GM12878 (cell line): ENCODE results near the gene ESRRG. TPM values are rescaled to one million over a fixed set of nuclear protein-coding genes. Genes with fewer than 3 reads are reported as not detected.

Source experiments
- ATAC-seq: fragments of 200-7000 bp; cut with Tn5 transposase; 3 replicates; pipeline ENCODE4 v1.9.1; 2020; ENCODE audit warnings: mild to moderate bottlenecking, moderate library complexity
- BruUV-seq: library from RNA; stranded (reverse); fragments of 400-500 nt; replicated peaks from 2 replicates; lab custom pipeline; 2021; lab: Mats Ljungman, UMichigan
- CTCF ChIA-PET: fragments of 300-600 bp; sonication (Branson Sonifier 250); formaldehyde crosslinking; extraction: SDS; loops from one replicate; lab custom pipeline; 2021; ENCODE audit warnings: inconsistent platforms; lab: Yijun Ruan, JAX
- POLR2A ChIA-PET: fragments of 350-600 bp; formaldehyde crosslinking; extraction: SDS; loops from one replicate; lab custom pipeline; 2021; ENCODE audit warnings: inconsistent platforms; lab: Charles Lee
- RAD21 ChIA-PET: fragments of 300-600 bp; sonication (Branson Sonifier 250); formaldehyde crosslinking; loops from one replicate; lab custom pipeline; 2023; ENCODE audit warnings: antibody characterized with exemption; ENCODE audit not compliant: unreplicated experiment; lab: Charles Lee
- SMC1A ChIA-PET: fragments of 300-600 bp; sonication (Branson Sonifier 250); formaldehyde crosslinking; loops from one replicate; lab custom pipeline; 2023; ENCODE audit not compliant: unreplicated experiment, uncharacterized antibody; lab: Charles Lee
- DNase-seq: peaks from one replicate; pipeline ENCODE4 v3.0.0-alpha.2; 2011; ENCODE audit warnings: low read depth, low spot score
- FAIRE-seq: peaks from 3 replicates; lab custom pipeline; 2011; peaks lifted over from hg19 to GRCh38; lab: Jason Lieb, UNC
- H2AFZ ChIP-seq: 2 replicates; pipeline ENCODE4 v1.6.0; 2011; ENCODE audit warnings: low read depth, low read length, control low read depth; ENCODE audit not compliant: control insufficient read depth
- H3K27ac ChIP-seq: 2 replicates; pipeline ENCODE4 v1.5.1; 2011; ENCODE audit warnings: control low read depth; ENCODE audit not compliant: control insufficient read depth, insufficient read depth
- H3K27me3 ChIP-seq, 2 experiments: replicated peaks in 1 of 2; 2 replicates each; pipeline versions ENCODE4 v1.6.0 to v1.6.1; 2011; ENCODE audit warnings: low read length in 1 of 2; ENCODE audit not compliant: control insufficient read depth in 2 of 2, insufficient read depth in 2 of 2
- H3K36me3 ChIP-seq, 2 experiments: 2 replicates each; pipeline ENCODE4 v1.5.1; 2011; ENCODE audit warnings: low read length in 1 of 2; ENCODE audit not compliant: control insufficient read depth in 2 of 2, insufficient read depth in 2 of 2
- H3K4me1 ChIP-seq: 2 replicates; pipeline ENCODE4 v1.6.1; 2011; ENCODE audit warnings: mild to moderate bottlenecking, low read length, moderate library complexity, mixed read lengths; ENCODE audit not compliant: control insufficient read depth, insufficient read depth
- H3K4me2 ChIP-seq: 2 replicates; pipeline ENCODE4 v1.6.0; 2011; ENCODE audit warnings: control low read depth; ENCODE audit not compliant: control insufficient read depth, insufficient read depth
- H3K4me3 ChIP-seq: fragments of 200-600 bp; sonication (generic); 2 replicates; pipeline ENCODE4 v1.5.1; 2016
- H3K79me2 ChIP-seq: 2 replicates; pipeline ENCODE4 v1.6.0; 2011; ENCODE audit warnings: low read length; ENCODE audit not compliant: control insufficient read depth, insufficient read depth
- H3K9ac ChIP-seq: 2 replicates; pipeline ENCODE4 v1.8.0; 2011; ENCODE audit warnings: low read length, control low read depth, mixed read lengths; ENCODE audit not compliant: control insufficient read depth, insufficient read depth
- H3K9me3 ChIP-seq: replicated peaks from 3 replicates; pipeline ENCODE4 v1.5.1; 2011; ENCODE audit warnings: mild to moderate bottlenecking, low read length; ENCODE audit not compliant: control insufficient read depth, insufficient read depth
- H4K20me1 ChIP-seq: 2 replicates; pipeline ENCODE4 v1.6.0; 2011; ENCODE audit not compliant: control insufficient read depth, insufficient read depth
- ATF7 ChIP-seq: fragments of 450-650 bp; IDR thresholded peaks from 2 replicates; pipeline ENCODE4 v1.6.1; 2016; ENCODE audit warnings: low read depth, mild to moderate bottlenecking
- CBFB ChIP-seq: IDR thresholded peaks from 2 replicates; pipeline ENCODE4 v1.6.1; 2016; ENCODE audit warnings: antibody characterized with exemption, low read depth
- ETV6 ChIP-seq, 2 experiments: fragments of 450-650 bp in 1 of 2; IDR thresholded peaks in 1 of 2; conservative IDR thresholded peaks in 1 of 2; 2 replicates each; pipeline ENCODE4 v1.6.1; 2014; ENCODE audit warnings: antibody characterized with exemption in 1 of 2, borderline replicate concordance in 1 of 2, low read depth in 1 of 2, mild to moderate bottlenecking in 1 of 2, moderate library complexity in 1 of 2
- FOS ChIP-seq: IDR thresholded peaks from 3 replicates; pipeline ENCODE4 v1.6.1; 2011; ENCODE audit warnings: borderline replicate concordance; ENCODE audit not compliant: insufficient read length; ENCODE audit errors: extremely low read depth
- HDAC2 ChIP-seq: fragments of 200-600 bp; sonication (generic); IDR thresholded peaks from 2 replicates; pipeline ENCODE4 v1.6.1; 2017
- HDGF ChIP-seq: fragments of 450-650 bp; IDR thresholded peaks from 2 replicates; pipeline ENCODE4 v1.6.1; 2016; ENCODE audit warnings: antibody characterized with exemption
- IKZF2 ChIP-seq, 2 experiments: fragments of 450-650 bp; IDR thresholded peaks; 2 replicates each; pipeline ENCODE4 v1.6.1; 2017; ENCODE audit warnings: mild to moderate bottlenecking in 2 of 2, moderate library complexity in 2 of 2
- MEF2A ChIP-seq: IDR thresholded peaks from 2 replicates; pipeline ENCODE4 v1.6.1; 2011; ENCODE audit warnings: low read depth, mild to moderate bottlenecking, low read length, moderate library complexity; ENCODE audit not compliant: insufficient read depth
- NBN ChIP-seq: fragments of 450-650 bp; IDR thresholded peaks from 2 replicates; pipeline ENCODE4 v1.6.1; 2016
- NR2C2 ChIP-seq: IDR thresholded peaks from 2 replicates; pipeline ENCODE4 v1.6.1; 2011; ENCODE audit warnings: borderline replicate concordance, low read depth; ENCODE audit not compliant: control insufficient read depth, insufficient read length
- POU2F2 ChIP-seq: IDR thresholded peaks from 3 replicates; pipeline ENCODE4 v1.6.1; 2011; ENCODE audit warnings: low read depth, mild to moderate bottlenecking, low read length, borderline replicate concordance
- SIX5 ChIP-seq: IDR thresholded peaks from 2 replicates; pipeline ENCODE4 v1.6.1; 2011; ENCODE audit warnings: mild to moderate bottlenecking, low read depth, low read length, moderate library complexity; ENCODE audit not compliant: severe bottlenecking
- SMC3 ChIP-seq: IDR thresholded peaks from 2 replicates; pipeline ENCODE4 v1.6.1; 2011; ENCODE audit warnings: low read length, improper control_type of control experiment, borderline replicate concordance
- SP1 ChIP-seq: IDR thresholded peaks from one replicate; pipeline ENCODE4 v1.6.1; 2011; ENCODE audit warnings: low read depth, low read length
- STAT3 ChIP-seq: IDR thresholded peaks from 2 replicates; pipeline ENCODE4 v1.6.1; 2011; ENCODE audit warnings: low read depth, low read length, improper control_type of control experiment
- USF1 ChIP-seq: IDR thresholded peaks from 2 replicates; pipeline ENCODE4 v1.6.1; 2011; ENCODE audit warnings: borderline replicate concordance, low read depth, mild to moderate bottlenecking, moderate library complexity, mixed read lengths, low read length; ENCODE audit not compliant: insufficient read depth; ENCODE audit errors: extremely low read length
- YBX1 ChIP-seq: fragments of 450-650 bp; IDR thresholded peaks from 2 replicates; pipeline ENCODE4 v1.6.1; 2016; ENCODE audit warnings: antibody characterized with exemption
- WGBS: methylation state at CpG from one replicate; pipeline ENCODE4 v1.1.6; 2016; ENCODE audit warnings: low lambda C conversion rate; ENCODE audit not compliant: insufficient replicate concordance, insufficient coverage; ENCODE audit errors: missing lambda C conversion rate; 5-methylcytosine and 5-hydroxymethylcytosine counted together
- in situ Hi-C: fragments of 300-500 bp; cut with MboI; formaldehyde crosslinking; loops from 9 replicates; pipeline ENCODE4 v1.14.3; 2018; ENCODE audit warnings: mixed read lengths
- intact Hi-C: fragments of 100-400 bp; cut with micrococcal nuclease; formaldehyde crosslinking; loops from one replicate; pipeline ENCODE4 v1.14.2; 2022; ENCODE audit not compliant: unreplicated experiment
- polyA plus RNA-seq, 11 experiments: library from polyadenylated mRNA; depleted of rRNA in 4 of 11; unstranded in 6 of 11; stranded (reverse) in 5 of 11; fragments of >200 nt; fragmentation: Nextera tagmentation in 4 of 11; fragmentation: Illumina TruSeq in 1 of 11; extraction: Ambion mirVana in 4 of 11; extraction: Trizol in 1 of 11; gene quantifications; 1 replicate in 1 of 11; 2 replicates in 10 of 11; pipeline versions ENCODE4 v1.2.1 to v1.2.3, GENCODE V29; 2011 to 2016; ENCODE audit warnings: inconsistent platforms in 2 of 11, missing spikeins in 2 of 11, low read depth in 1 of 11
- total RNA-seq, 4 experiments: library from RNA; depleted of rRNA in 3 of 4; stranded (reverse); fragments of >200 nt in 3 of 4; fragmentation: Illumina TruSeq in 1 of 4; extraction: Trizol in 1 of 4; gene quantifications; 2 replicates each; pipeline versions ENCODE4 v1.2.1 to v1.2.3, GENCODE V29; 2013 to 2021

The ESRRG gene
- total and polyA plus RNA-seq, 10 of the 15 experiments (the other 5 are each of a cell fraction or from before 2014, with no cell fraction given): 0.03 TPM; not detected in 9

DNA sequence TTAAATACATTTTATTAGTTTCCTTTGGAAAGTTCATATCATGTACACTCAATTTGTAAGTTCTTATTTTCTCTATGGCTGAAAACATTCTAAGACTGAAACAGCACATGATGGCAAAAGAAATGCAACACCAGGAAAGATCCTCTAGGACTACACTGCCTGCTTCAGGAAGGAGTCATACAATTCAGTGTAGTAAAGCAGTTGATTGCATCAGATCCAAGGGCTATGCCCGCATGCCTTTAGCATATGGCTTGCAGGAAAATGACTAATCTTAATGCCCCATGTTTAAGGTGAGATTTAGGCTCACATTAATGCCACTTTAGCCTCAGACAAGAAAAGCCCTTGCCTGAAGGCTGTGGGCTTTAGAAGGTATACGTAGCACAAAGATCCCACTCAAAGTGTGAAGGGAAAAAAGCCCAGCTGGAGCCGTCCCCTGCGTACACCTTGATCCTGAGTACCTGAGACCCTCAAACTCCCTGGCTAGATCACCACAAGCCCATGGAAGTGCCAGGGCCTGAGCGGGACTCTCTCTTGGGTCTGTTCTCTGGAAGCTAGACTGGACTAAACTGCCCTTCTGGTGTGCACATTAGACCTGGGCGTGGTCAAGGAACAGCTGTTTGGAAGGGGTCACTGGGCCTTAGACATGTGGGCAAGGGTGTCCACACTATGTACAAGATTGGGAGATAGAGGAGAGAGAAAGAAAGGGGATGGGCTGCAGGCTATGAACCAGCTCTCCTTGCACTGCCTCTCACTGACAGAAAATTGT is 52.9 kb downstream of the ESRRG start:
- Histone ChIP-seq H3K27ac (no peak overlapping the region), H3K79me2 (no peaks in the 10 kb centered on the region), H3K9me3 (no peaks in the 10 kb centered on the region), H3K9ac (no peak overlapping the region), H3K4me1 (no peaks in the 10 kb centered on the region)
- in situ Hi-C loops: no loop called here
- TF ChIP-seq FOS (no peak), USF1 (no peak)
- TF ChIP-seq, all 136 proteins: peak for 0
- Histone ChIP-seq H3K36me3 (no peaks in the 10 kb centered on the region), H3K4me2 (no peak overlapping the region), H3K27me3 (no peaks in the 10 kb centered on the region), H3K4me3 (no peak overlapping the region), H2AFZ (no peak overlapping the region), H4K20me1 (no peaks in the 10 kb centered on the region)
- POLR2A ChIA-PET: no interaction called here
- DNase-seq (no peak), ATAC-seq (no peak), FAIRE-seq (no peak)
- RAD21 ChIA-PET: no interaction called here
- SMC1A ChIA-PET: no interaction called here
- CTCF ChIA-PET: no interaction called here
- intact Hi-C loops: no loop called here
- WGBS: 61% methylated on average over 6 of the region's 6 CpGs
- BruUV-seq: no TSS peak

DNA sequence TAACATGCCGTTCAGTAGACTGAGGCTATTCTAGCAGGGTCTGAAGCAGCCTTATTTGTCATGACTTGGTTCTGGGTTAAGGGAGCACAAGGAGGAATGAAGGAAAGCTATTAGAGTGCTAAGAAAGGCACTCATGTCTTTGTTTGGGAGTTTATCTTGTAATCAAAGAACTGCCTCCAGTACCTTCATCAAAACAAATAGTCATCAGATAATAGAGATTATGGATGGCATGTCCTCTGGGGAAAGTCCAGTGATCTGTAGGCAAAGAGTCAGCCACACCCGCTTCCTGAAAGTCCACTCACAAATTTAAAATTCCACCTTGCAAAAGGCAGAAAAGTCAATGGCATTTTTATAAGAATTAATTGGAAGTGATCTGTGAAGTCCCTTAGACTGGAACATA is 56.8 kb downstream of the ESRRG start:
- RAD21 ChIA-PET: no interaction called here
- Histone ChIP-seq H3K4me1 (no peaks in the 10 kb centered on the region), H3K36me3 (no peaks in the 10 kb centered on the region), H4K20me1 (no peaks in the 10 kb centered on the region), H3K9me3 (no peaks in the 10 kb centered on the region), H3K27me3 (no peaks in the 10 kb centered on the region), H3K9ac (no peak overlapping the region), H3K79me2 (no peaks in the 10 kb centered on the region), H3K4me3 (no peak overlapping the region), H2AFZ (no peak overlapping the region), H3K4me2 (no peak overlapping the region), H3K27ac (no peak overlapping the region)
- 62% methylated on average over 2 of the region's 2 CpGs for WGBS
- SMC1A ChIA-PET: interaction anchor here (1.3 kb wide), 1 partner anchor 34 kb away, joined by 3 read pairs; no protein-coding TSS in a partner anchor
- intact Hi-C loops: no loop called here
- in situ Hi-C loops: no loop called here
- FAIRE-seq: no peak
- CTCF ChIA-PET: no interaction called here
- DNase-seq: no peak
- BruUV-seq: no TSS peak
- no peak for TF ChIP-seq NR2C2
- TF ChIP-seq STAT3: no peak
- TF ChIP-seq SIX5: no peak
- TF ChIP-seq CBFB: no peak
- no peak for TF ChIP-seq ETV6 (conservative IDR thresholded peaks at IDR 0.05 in 1 of 2, IDR thresholded peaks at IDR 0.05 in 1 of 2; ENCODE audit: borderline replicate concordance in 1 of 2, low read depth in 1 of 2)
- TF ChIP-seq ATF7: no peak
- TF ChIP-seq HDAC2: no peak
- TF ChIP-seq POU2F2: no peak
- TF ChIP-seq IKZF2 (IDR thresholded peaks at IDR 0.05): no peak
- TF ChIP-seq NBN: no peak
- no peak for TF ChIP-seq SP1
- TF ChIP-seq MEF2A: no peak
- no peak for TF ChIP-seq HDGF
- no peak for TF ChIP-seq YBX1
- TF ChIP-seq SMC3: no peak
- ATAC-seq: no peak
- POLR2A ChIA-PET: no interaction called here
